ENCODE data around the gene ACSM4. TPM values are rescaled to one million over a fixed set of nuclear protein-coding genes. Genes with fewer than 3 reads are reported as not detected.

Gene ACSM4
- total RNA-seq, 1 donor from 2014 or later, result not detected

Other genes starting within 250 kb of the ACSM4 start
- gene C1S, start 243.4 kb upstream of the ACSM4 start, total RNA-seq, result 6.5 TPM
- 3.7 TPM for gene C1R, start 211.6 kb upstream of the ACSM4 start, total RNA-seq
- 2.0 TPM for gene C1RL, start 194.9 kb upstream of the ACSM4 start, total RNA-seq
- not detected for gene RBP5, start 175.2 kb upstream of the ACSM4 start, total RNA-seq
- 75.0 TPM for gene CLSTN3, start 173.7 kb upstream of the ACSM4 start, total RNA-seq
- 71.7 TPM for gene PEX5, start 114.4 kb upstream of the ACSM4 start, total RNA-seq
- 5.7 TPM for gene CD163L1, start 140.1 kb downstream of the ACSM4 start, total RNA-seq
- 1.6 TPM for gene CD163, start 199.7 kb downstream of the ACSM4 start, total RNA-seq

Data from frontal cortex (tissue), 1 donor.